ENCODE measurements around the gene EXD3.

Gene EXD3

GRCh38 chr9:137365552-137366444 lies 57.2 kb downstream of the EXD3 start:
- H3K4me3 ChIP-seq (replicated peaks; ENCODE audit: low read depth, low read length), result no peak overlapping the region
- no peak for TF ChIP-seq CTCF (IDR thresholded peaks at IDR 0.05; ENCODE audit: low read length, missing control alignments)
- DNase-seq (ENCODE audit: low read depth), result no peak

GRCh38 chr9:137365056-137365455 lies 57.9 kb downstream of the EXD3 start:
- DNase-seq (ENCODE audit: low read depth), result no peak
- TF ChIP-seq CTCF (IDR thresholded peaks at IDR 0.05; ENCODE audit: low read length, missing control alignments), result no peak
- H3K4me3 ChIP-seq (replicated peaks; ENCODE audit: low read depth, low read length), result no peak overlapping the region

- TF ChIP-seq CTCF (IDR thresholded peaks at IDR 0.05; ENCODE audit: low read length, missing control alignments), result no peak
- DNase-seq (ENCODE audit: low read depth), result no peak
- H3K4me3 ChIP-seq (replicated peaks; ENCODE audit: low read depth, low read length), result no peak overlapping the region
Measured at GRCh38 chr9:137359850-137360249, 63.1 kb downstream of the EXD3 start.

GRCh38 chr9:137358126-137358525 lies 64.8 kb downstream of the EXD3 start:
- no peak for TF ChIP-seq CTCF (IDR thresholded peaks at IDR 0.05; ENCODE audit: low read length, missing control alignments)
- DNase-seq (ENCODE audit: low read depth), result no peak
- H3K4me3 ChIP-seq (replicated peaks; ENCODE audit: low read depth, low read length), result no peak overlapping the region

GRCh38 chr9:137357166-137357565 lies 65.8 kb downstream of the EXD3 start:
- no peak for DNase-seq (ENCODE audit: low read depth)
- no peak for TF ChIP-seq CTCF (IDR thresholded peaks at IDR 0.05; ENCODE audit: low read length, missing control alignments)
- no peak overlapping the region for H3K4me3 ChIP-seq (replicated peaks; ENCODE audit: low read depth, low read length)

GRCh38 chr9:137355761-137356365 lies 67.1 kb downstream of the EXD3 start:
- no peak for DNase-seq (ENCODE audit: low read depth)
- H3K4me3 ChIP-seq (replicated peaks; ENCODE audit: low read depth, low read length), result no peak overlapping the region
- no peak for TF ChIP-seq CTCF (IDR thresholded peaks at IDR 0.05; ENCODE audit: low read length, missing control alignments)

All from fibroblast of pulmonary artery (primary cell).